GM12891 (cell line): Measurements from ENCODE around the gene FAM107A.

Experiments used
- PAX5 ChIP-seq: IDR thresholded peaks from 2 replicates; pipeline ENCODE4 v1.6.1; 2011; ENCODE audit warnings: low read length, moderate library complexity, mild to moderate bottlenecking; ENCODE audit not compliant: insufficient read depth, severe bottlenecking
- POLR2A ChIP-seq: IDR thresholded peaks from 2 replicates; pipeline ENCODE4 v1.6.1; 2011; ENCODE audit warnings: low read depth, low read length, control low read depth
- POLR2AphosphoS5 ChIP-seq: IDR thresholded peaks from 2 replicates; pipeline ENCODE4 v1.6.1; 2011; ENCODE audit warnings: low read depth, low read length, control low read depth
- POU2F2 ChIP-seq: IDR thresholded peaks from 2 replicates; pipeline ENCODE4 v1.6.1; 2011; ENCODE audit warnings: low read depth, mild to moderate bottlenecking, control low read depth, low read length, moderate library complexity
- TAF1 ChIP-seq: IDR thresholded peaks from 2 replicates; pipeline ENCODE4 v1.6.1; 2011; ENCODE audit warnings: low read depth, low read length, control low read depth

GRCh38 chr3:58540176-58540858 is 36.9 kb downstream of the FAM107A start:
- TF ChIP-seq POLR2A (no peak), TAF1 (no peak), POLR2AphosphoS5 (no peak), POU2F2 (no peak), PAX5 (no peak)
